NCI-H2029 (cell line): ENCODE measurements around the gene DNMT1.
"Not testable (repeated sequence)": the region's sequence is repeated elsewhere in the genome, so short reads cannot be mapped to it uniquely, and the experiment has no call there.

Experiments used
- DNase-seq: peaks from one replicate; lab custom pipeline; 2025; lab: John Stamatoyannopoulos, UW

Gene DNMT1

DNA sequence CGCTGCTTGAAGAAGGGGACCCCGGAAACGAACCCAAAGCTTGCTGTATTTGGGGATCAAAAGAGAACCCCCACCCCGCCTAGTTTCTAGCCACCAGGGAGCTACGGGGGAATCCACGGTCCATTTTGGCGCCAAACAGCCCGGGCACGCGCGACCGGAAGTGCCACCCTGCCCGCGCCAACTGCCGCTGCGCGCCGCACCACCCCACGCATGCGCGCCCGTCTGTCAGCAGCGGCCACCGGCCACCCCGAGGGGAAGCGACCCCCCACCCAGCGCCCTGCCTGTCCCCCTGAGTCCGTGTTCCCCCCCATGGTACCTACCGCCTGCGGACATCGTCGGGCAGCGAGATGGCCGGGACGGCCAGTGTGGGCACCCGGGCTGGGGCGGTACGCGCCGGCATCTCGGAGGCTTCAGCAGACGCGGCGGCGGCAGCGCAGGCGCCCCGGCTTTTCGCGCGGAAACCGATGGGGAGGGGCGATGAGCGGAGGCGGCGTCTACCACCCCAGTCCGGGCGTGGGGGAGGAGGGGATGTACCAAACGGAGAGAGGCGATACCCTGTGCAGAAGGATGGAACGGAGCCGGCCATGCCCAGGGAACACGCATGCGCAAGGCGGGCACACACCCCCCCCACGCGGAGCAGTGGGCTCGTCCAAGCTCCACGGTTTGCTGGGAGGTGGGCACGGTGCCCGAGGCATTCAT lies at the start of gene DNMT1:
TSS of gene DNMT1 (minus strand) at position 454 of the 699 bp plus-strand sequence. CDS start at position 400, 54 bp downstream.
- DNase-seq, result peak; percentile 95

DNA sequence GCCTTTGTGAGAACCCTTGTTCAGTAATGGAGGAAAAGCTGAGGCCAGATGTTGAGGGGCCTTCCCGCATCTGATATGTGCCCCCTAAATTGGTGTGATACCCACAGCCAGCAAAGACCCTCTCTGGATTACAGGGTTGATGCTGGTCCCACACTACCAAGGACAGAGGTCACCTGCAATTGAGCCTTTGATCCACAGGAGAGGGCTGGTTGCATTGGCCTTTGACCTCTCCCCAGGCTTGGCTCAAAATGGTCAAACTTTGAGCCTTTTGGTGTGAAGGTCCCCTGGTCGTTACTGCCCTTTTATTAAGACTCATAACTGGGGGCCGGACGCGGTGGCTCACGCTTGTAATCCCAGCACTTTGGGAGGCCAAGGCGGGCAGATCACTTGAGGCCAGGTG lies 48.9 kb upstream of the DNMT1 start:
- DNase-seq, result no peak

DNA sequence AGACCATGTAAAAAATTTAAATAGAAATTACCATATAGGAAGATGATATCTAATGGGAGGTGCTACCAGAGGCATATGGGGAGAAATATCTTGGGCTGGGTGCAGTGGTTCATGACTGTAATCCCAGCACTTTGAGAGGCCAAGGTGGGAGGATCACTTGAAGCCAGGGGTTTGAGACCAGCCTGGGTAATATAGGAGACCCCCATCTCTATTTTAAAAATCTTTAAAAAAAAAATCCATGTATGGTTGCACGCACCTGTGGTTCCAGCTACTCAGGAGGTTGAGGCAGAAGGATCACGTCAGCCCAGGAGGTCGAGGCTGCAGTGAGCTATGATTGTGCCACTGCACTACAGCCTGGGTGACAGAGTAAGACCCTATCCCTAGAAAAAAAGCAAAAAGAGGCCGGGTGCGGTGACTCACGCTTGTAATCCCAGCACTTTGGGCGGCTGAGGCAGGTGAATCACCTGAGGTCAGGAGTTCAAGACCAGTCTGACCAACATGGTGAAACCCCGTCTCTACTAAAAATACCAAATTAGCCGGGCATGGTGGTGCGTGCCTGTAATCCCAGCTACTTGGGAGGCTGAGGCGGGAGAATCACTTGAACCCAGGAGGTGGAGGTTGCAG lies 47.2 kb upstream of the DNMT1 start:
- DNase-seq, result not testable (repeated sequence)

DNA sequence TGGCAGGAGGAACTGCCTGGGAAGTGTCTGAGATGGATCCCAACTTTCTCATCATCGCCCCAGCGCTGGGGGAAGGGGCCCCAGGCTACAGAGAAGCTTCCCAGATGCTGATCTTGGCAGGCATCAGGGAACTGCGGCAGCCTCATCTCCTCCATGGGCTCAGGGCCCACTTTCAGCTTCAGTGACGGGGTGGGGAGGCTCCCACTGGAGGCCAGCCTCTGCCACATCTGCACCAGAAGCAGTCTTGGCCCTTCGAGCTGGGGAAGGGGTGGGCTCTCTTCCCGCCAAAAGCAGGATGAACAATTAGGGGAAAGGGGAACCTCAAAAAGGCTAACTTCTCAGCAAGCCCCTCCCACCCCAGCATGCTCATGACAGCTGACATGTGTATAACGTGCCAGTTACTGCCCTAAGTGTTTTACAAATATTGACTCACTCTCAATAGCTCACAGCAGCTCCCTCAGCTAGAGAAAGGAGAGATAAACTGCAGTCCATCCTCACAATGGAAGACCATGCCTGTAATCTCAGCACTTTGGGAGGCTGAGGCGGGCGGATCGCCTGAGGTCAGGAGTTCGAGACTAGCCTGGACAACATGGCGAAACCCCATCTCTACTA lies 43.5 kb upstream of the DNMT1 start:
- DNase-seq, result peak; percentile 94

DNA sequence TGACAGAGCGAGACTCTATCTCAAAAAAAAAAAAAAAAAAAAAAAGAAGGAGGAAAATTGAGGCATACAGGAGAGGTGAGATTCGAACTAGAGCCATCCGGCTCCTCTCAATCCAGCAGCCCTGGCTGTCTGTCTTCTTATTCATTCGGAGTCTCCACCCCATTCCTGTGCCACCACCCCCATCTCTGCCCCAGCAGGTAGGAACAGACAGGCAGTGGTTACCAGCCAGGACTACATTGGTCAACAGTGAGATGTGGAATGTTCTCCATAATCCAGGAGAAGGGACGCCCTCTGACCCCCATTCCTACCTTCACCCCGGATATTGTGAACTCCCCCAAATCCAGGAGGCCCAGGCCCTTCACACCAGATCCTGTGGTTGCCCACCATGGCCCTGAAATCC lies 42.9 kb upstream of the DNMT1 start:
- peak; percentile 41 for DNase-seq

DNA sequence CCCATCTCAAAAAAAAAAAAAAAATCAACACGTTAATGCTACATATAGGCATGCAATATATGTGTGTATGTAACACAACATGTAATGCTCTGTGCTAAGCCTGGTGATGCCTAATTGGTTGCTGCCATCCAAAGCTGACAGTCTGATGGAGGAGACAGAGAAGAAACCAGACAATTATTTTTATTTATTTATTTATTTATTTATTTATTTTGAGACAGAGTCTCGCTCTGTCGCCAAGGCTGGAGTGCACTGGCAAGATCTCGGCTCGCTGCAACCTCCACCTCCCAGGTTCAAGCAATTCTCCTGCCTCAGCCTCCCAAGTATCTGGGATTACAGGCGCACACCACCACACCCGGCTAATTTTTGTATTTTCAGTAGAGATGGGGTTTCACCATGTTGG lies 40.7 kb upstream of the DNMT1 start:
- not testable (repeated sequence) for DNase-seq

DNA sequence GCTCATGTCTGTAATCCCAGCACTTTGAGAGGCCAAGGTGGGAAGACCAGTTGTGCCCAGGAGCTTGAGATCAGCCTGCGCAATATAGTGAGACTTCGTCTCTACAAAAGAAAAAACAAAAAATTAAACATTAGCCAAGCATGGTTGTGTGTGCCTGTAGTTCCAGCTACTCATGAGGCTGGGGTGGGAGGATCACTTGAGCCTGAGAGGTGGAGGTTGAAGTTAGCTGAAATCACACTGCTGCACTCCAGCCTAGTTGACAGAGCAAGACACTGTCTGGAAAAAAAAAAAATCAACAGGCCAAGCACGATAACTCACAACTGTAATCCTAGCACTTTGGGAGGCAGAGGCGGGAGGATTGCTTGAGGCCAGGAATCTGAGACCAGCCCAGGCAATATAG lies 40.2 kb upstream of the DNMT1 start:
- no peak for DNase-seq

DNA sequence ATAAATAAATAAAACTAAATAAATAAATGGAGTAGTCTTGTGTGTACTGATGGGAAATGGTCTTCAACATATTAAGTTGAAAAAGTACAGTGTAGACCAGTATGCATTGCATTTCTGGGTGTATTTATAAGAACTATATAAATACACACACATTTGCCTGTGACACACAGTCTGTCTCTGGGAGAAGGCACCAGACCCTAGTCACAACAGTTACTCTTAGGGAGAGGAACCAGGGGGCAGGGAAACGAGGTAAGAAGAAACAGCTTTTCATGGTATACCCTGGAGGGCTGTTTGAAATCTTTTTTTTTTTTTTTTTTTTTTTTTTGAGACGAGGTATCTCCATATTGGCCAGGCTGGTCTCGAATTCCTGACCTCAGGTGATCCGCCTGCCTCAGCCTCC lies 39.2 kb upstream of the DNMT1 start:
- DNase-seq, result no peak

DNA sequence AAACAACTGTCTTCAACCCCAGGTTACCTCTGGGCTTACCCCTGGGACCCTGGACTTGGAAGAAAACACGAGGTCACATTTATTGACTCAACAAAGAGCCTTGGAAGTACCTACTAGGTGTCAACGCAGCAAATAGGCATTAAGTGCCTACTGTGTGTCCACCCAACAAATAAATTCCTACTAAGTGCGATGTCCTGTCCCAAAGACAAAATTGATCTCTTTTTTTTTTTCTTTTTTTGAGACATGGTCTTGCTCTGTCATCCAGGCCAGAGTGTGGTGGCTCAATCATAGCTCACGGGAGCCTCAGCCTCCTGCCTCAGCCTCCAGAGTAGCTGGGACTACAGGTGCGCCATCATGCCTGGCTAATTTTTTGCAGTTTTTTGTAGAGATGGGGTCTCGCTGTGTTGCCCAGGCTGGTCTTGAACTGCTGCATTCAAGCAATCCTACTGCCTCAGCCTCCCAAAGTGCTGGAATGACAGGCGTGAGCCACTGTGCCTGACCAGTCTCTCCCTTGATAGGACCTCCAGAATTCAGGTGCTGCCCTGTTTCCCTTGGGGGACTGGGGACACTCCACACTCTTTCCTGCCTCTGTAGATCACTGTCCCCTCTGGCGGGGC lies 37.0 kb upstream of the DNMT1 start:
- DNase-seq, result no peak

DNA sequence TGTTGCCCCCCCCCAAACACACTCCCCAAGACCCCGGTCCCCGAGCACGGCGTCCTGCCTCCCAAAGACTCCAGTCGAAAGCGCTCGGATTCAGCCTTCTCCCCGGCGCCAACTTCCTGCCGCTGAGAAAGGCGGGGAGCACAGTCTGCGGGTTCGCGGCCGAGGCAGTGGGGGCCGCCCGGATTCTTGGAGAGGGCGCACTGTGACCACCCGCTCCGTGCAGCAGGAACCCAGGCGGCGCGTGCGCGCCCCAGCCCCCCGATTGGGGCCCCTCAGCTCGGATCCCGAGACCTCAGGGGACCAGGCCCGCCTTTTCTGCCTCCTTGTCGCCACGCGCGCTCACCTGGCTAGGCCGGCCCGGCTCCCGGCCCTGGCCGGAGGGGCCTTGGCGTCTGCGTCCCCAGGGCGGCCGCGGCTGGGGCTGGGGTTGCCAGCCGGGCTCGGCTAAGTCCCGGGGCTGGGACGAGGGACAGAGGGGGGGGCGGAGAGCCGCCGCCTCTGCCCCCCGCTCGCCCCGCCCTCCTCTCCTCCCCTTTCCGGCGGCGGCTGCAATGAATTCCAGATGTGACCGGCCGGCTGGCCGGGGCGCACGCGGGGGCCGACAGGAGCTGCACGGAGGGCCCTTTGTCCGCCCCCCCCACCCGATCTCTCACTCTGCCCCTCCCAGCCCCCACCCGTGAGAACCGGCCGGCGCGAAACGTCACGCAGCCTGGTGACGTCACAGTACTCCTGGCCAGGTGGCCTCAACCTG lies 36.3 kb upstream of the DNMT1 start, which contains the start of gene S1PR2:
TSS of gene S1PR2 (minus strand) at position 471 of the 751 bp plus-strand sequence. CDS start 6,426 bp downstream, outside the sequence.
- DNase-seq, result peak; percentile 74

DNA sequence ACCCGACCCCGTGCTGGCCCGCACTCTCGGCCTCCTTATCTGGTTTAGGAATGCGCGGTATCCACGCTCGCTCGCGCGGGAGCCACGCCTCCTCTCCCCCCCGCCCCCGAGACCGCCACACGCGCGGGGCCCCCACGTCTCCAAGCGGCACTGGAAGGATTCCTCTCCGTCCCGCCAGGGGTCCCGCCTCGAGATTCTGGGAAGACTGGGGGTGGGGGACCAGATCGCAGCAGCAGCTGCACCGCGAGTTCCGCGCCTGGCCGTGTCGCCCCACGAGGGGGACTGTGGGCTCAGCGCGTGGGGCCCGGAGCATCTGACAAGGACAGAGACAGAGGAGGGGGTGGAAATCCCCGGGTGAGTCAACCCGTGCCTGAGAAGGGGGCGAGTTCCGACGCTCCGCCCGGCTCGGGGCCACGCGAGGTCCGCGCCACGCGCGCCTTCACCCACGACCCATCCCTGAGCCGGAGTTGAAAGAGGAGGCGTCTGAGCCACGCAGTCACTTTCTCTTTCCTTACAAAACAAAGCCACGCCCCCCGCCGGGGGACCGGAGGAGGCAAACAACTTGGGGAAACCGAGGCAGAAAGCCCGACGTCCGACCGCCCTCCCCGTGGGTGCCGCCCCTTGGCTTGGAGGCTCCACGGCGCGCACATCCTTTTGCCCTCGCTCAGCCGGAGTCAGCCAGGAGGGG lies 35.6 kb upstream of the DNMT1 start:
- DNase-seq, result no peak

DNA sequence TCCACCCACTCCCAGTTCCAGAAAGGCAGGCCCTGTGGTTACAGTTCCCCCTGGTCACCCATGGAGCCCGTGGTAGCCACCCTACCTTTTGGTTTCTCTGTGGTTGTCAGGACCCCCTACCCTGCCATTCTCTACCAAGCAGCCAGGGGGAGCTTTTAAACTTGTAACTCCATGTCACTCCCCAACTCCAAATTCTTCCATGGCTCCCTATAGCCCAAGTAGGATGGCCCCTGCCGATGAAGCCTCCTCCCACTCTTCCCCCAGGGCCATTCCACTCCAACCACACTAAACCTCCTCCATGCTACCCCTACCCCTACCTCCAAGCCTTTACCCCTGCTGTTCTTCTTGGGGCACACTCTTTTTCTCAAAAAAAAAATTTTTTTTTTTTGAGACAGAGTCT lies 34.2 kb upstream of the DNMT1 start:
- peak; percentile 31 for DNase-seq

DNA sequence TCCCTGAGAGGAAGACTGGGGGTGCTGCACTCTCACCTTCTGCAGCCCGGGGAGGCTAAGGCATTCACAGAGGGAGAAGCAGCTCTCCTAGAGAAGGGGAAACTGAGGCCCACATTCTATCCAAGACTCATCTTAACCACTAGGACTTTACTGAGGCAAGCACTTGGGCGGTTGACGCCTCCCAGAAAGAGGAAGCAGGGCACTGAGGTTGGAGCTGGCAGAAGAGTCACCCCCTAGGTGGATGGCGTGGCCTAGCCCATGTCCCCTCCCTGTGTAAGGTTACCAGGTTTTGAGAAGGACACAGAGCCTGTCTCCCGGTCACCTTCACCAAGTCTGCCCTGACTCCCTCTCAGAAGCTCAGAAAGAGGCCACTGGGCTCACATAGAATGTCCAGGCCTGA lies 33.6 kb upstream of the DNMT1 start:
- DNase-seq, result no peak

DNA sequence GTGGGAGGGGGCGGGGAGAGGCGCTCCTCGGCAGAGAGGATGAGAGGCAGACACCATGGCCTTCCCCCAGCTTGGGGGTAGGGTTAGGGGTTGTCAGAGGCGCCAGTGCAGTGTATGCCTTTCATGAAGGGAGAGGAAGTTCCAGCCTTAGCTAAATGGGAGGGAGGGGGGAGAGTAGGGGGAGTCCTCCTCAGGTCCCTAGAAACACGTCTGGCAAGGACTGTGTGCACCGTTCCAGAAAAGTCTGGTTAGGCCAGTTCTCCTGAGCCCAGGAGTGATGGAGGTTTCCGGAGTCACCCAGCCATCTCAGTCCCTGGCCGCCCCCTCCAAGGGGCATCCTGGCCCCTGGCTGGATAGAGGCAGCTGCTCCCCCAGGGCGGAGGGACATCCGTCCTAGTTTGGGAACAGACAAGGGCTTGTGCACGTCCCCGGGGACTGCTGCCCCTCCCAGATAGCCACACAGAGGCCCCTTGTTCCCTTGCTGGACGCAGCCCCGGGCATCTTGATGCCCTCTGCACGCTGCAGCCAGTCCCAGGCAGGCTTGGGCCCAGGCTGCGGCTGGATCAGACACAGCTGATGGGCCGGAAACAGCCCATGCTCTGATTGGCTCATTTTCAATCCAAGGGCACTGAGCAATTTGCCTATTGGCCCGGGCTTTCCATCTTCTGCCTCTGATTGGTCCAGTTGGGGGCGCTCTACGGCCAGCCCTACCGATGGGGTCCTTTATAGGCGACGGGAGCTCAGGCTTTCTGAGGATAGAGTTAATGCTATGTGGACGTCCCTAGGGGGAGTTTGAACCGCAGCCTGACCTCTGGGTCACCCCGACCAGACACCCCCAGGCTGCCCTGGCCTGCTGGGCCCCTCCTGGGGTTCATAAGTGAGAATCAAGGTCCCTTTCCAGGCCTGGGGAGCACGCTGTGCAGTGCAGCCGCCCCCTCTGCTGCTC lies 32.5 kb upstream of the DNMT1 start:
- DNase-seq, result no peak

DNA sequence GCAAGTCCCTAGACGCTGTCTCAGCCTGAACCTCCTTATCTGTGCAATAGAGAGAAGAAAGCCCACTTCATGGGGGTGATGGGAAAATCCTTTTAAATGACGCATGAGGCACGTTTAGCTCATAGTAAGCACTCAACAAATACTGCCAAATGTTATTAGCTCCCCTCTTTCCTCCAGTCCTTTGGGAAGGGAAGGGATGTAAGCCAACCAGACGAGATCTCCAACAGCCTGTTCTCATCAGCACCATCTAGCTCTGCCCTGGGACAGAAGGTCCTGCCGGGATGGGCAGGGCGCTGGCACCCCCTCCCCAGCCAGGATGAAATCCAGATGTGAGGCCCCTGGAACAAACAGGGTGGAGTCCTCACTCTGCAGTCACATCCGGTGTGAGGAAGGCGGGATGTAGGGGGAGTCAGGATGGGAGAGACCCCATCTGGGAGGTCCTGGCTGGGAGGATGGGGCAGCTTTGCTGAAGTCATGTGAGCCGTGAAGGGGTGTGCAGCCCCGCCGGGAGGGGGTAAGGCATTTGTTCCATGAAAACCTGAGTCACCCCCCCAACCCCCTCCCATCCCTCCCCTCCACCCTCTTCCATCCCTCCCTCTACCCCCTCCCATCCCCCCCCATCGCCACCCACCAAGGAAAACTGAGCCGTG lies 31.7 kb upstream of the DNMT1 start:
- DNase-seq, result no peak

DNA sequence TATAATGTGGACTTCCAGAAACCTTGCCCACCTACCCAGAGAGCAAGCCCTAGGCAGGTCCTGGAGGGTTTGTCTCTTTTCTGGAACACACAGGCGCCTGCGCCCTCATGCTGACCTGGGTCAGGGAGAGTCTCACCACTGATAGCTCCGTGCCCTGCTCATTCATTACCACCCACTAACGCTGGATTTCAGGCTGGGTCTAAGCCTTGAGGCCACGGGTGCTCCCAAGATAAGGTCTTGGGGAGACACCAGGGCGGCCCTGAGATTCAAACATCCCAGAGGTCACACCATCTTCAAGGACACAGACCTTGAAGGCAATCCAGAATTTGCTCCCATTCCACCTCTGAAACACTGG lies 31.2 kb upstream of the DNMT1 start:
- no peak for DNase-seq

DNA sequence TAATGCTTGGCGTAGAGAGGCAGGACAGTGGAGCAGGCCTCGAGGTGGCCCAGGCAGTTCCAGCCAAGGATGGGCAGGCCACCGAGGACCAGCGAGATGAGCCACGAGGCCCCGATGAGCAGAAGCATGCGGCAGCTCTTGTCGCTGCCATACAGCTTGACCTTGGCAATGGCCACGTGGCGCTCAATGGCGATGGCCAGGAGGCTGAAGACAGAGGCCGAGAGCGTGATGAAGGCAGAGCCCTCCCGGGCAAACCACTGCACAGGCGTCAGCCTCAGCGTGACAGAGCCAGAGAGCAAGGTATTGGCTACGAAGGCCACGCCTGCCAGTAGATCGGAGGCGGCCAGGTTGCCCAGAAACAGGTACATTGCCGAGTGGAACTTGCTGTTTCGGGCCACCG lies 29.6 kb upstream of the DNMT1 start:
- no peak for DNase-seq

DNA sequence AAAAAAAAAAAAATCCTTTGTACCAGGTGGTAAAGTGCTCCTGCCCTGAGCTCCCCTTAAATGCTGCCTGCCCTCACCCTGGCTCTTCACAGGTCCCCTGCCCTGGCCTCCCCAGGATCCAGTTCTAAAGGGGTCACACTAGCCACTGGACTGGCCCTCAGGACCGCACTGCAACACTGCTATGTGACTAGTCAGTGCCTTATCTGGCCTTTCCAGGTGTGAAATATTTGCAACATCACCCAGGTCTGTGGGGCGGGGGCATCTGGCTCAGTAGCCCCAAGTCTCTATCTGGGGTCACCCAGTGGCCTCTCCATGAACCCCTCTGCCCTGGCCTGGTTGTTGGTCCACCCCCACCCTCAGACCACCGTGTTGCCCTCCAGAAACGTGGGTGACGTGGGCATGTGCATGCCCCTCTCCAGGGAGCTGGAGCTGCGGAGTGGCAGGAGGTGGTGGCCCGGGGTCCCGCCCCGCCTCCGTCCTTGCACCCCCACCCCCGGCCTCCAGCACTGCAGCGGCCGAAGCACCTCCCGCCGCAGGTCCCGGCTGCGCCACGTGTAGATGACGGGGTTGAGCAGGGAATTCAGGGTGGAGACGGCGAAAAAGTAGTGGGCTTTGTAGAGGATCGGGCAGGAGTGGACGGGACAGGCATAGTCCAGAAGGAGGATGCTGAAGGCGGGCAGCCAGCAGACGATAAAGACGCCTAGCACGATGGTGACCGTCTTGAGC lies 28.9 kb upstream of the DNMT1 start:
- no peak for DNase-seq

DNA sequence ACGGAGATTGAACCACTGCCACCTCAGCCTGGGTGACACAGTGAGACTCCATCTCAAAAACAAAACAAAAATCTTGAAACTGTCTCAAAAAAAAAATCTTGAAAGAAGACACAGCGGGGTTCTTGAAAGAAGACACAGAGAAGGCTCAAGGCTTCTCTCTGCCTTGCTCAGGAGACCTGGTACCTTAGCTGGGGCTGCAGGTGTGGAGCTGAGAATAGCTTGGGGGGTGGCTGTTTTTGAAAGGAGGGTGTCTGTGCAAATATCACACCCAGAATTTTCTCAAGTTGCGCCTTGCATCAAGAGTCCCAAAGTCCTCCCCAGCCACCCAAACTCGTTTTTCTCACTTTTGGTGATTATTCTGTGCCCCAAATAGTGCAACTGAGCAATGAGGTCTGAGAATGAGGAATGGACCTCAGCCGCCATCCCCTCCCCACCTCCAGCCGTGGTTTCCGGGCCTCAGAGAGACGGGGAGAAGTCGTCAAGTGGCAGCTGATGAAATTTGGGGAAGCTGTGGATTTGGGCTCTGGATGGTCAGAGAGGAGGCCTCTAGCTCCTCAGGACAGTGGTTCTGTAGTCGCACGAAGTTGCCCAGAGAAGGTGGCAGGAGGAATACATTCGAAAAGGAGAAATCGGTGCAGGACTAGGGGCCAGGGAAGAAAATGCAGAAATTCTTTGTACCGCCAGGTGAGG lies 27.6 kb upstream of the DNMT1 start:
- no peak for DNase-seq
